SK-N-SH treated with all-trans-retinoic acid at 6 μM for 48 hours (cell line): ENCODE measurements around the gene RELL1.

Source experiments
- GLIS3 ChIP-seq: fragments of 250-450 bp; sonication (Bioruptor Pico); IDR thresholded peaks from 2 replicates; pipeline ENCODE4 v1.5.0; 2020; ENCODE audit warnings: mild to moderate bottlenecking, moderate library complexity
- ZFP30 ChIP-seq: fragments of 450-650 bp; formaldehyde crosslinking; IDR thresholded peaks from 2 replicates; pipeline ENCODE4 v1.5.0; 2022; ENCODE audit warnings: mild to moderate bottlenecking, moderate library complexity

- TF ChIP-seq GLIS3 (no peak), ZFP30 (CRISPR knock-in tag) (no peak)
These were observed 22.6 kb downstream of the RELL1 start for GRCh38 chr4:37663552-37663951.
